HEK293T (cell line): ENCODE measurements around the gene ZNF343.

ENCODE experiments used
- CTCF ChIA-PET: fragments of 350-600 bp; formaldehyde crosslinking; extraction: SDS; loops from one replicate; lab custom pipeline; 2021; ENCODE audit warnings: antibody characterized with exemption, inconsistent platforms; lab: Yijun Ruan, JAX
- POLR2A ChIA-PET: fragments of 350-600 bp; formaldehyde crosslinking; extraction: SDS; loops from one replicate; lab custom pipeline; 2020; ENCODE audit warnings: antibody characterized with exemption, inconsistent platforms; lab: Yijun Ruan, JAX
- DNase-seq: peaks from one replicate; pipeline ENCODE4 v3.0.0; 2012; ENCODE audit warnings: mixed read lengths; ENCODE audit errors: extremely low spot score
- ARNT ChIP-seq: fragments of 450-650 bp; IDR thresholded peaks from 2 replicates; pipeline ENCODE4 v1.6.1; 2017; ENCODE audit warnings: mild to moderate bottlenecking
- BHLHE40 ChIP-seq: fragments of 450-650 bp; IDR thresholded peaks from 2 replicates; pipeline ENCODE4 v1.6.1; 2016; ENCODE audit warnings: mild to moderate bottlenecking, moderate library complexity, borderline replicate concordance
- CTBP1 ChIP-seq: fragments of 450-650 bp; IDR thresholded peaks from 2 replicates; pipeline ENCODE4 v1.6.1; 2016; ENCODE audit warnings: borderline replicate concordance
- ELF4 ChIP-seq: fragments of 450-650 bp; IDR thresholded peaks from 2 replicates; pipeline ENCODE4 v1.6.1; 2017; ENCODE audit warnings: antibody characterized with exemption
- FOXA1 ChIP-seq: fragments of 450-650 bp; IDR thresholded peaks from 2 replicates; pipeline ENCODE4 v1.6.1; 2016; ENCODE audit warnings: mild to moderate bottlenecking
- FOXK2 ChIP-seq: fragments of 450-650 bp; IDR thresholded peaks from 2 replicates; pipeline ENCODE4 v1.6.1; 2016; ENCODE audit warnings: mild to moderate bottlenecking
- FOXM1 ChIP-seq: fragments of 450-650 bp; IDR thresholded peaks from 2 replicates; pipeline ENCODE4 v1.6.1; 2017; ENCODE audit warnings: mild to moderate bottlenecking, borderline replicate concordance
- HDGF ChIP-seq: fragments of 450-650 bp; IDR thresholded peaks from 2 replicates; pipeline ENCODE4 v1.6.1; 2017; ENCODE audit warnings: antibody characterized with exemption, borderline replicate concordance
- L3MBTL2 ChIP-seq: fragments of 450-650 bp; conservative IDR thresholded peaks from 2 replicates; pipeline ENCODE4 v1.6.1; 2016; ENCODE audit warnings: mild to moderate bottlenecking
- LEF1 ChIP-seq: fragments of 450-650 bp; IDR thresholded peaks from 2 replicates; pipeline ENCODE4 v1.6.1; 2017; ENCODE audit warnings: mild to moderate bottlenecking, borderline replicate concordance
- NFRKB ChIP-seq: fragments of 450-650 bp; IDR thresholded peaks from 2 replicates; pipeline ENCODE4 v1.6.1; 2016; ENCODE audit warnings: mild to moderate bottlenecking, moderate library complexity
- SP1 ChIP-seq: fragments of 450-650 bp; IDR thresholded peaks from 2 replicates; pipeline ENCODE4 v1.6.1; 2017
- SUZ12 ChIP-seq: fragments of 450-650 bp; IDR thresholded peaks from 2 replicates; pipeline ENCODE4 v1.6.1; 2016; ENCODE audit warnings: mild to moderate bottlenecking
- TARDBP ChIP-seq: fragments of 450-650 bp; IDR thresholded peaks from 2 replicates; pipeline ENCODE4 v1.6.1; 2016
- ZNF384 ChIP-seq: fragments of 450-650 bp; IDR thresholded peaks from 2 replicates; pipeline ENCODE4 v1.6.1; 2016
- TF ChIP-seq, protein P1 (sequence below): fragments of 450-650 bp; IDR thresholded peaks from 2 replicates; pipeline ENCODE4 v1.6.1; 2016

Gene ZNF343

DNA sequence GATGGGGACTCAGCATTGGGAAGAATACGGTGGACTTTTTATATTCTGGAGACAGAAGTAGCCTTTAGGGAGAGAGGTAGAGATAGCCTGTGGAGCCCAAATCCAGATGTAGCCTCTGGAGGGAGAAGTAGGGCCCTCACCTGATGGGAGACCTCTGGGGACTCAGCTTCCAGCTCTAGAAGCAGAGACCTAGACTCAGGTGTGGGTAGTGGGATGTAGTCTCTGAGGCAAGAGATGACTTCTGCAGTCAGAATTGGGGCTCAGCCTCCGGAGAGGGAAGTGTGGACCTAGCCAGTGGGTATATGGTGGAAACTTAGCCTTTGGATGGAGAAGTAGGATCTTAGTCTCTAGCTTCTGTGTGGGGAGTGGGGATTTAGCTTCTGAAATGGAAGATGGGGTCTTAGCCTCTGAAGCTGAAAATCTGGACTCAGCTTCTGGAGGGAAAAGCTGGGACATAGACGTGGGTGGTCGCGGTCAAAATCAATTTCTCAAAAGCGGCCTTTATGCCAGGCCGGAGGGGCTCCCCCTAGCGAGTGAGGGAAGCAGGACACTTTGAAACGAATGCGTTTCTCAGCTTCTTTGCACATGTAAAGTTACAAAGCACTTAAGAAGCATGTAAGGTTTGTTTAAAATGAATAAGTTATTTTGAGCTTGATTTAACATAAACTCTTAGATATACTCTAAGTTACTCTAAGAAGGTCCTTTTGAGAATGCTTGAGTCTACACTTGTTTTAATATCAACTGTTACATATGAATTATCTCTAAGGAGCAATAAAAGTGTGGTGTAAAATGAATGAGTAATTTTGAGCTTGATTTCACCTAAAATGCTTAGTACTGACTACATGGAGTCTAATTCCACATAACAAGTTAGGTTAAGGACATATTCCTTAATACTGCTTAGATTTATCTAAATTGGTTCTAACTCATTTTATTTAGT, 12.9 kb upstream of the ZNF343 start:
- DNase-seq, result peak; percentile 59
- ChIA-PET POLR2A (interaction anchor here (0.7 to 5.5 kb wide), 8 partner anchors 9 to 142 kb away, joined by 3 to 33 read pairs (median 6); partner anchors contain the start of genes IDH3B, NOP56, SNRPB and ZNF343), CTCF (interaction anchor here (0.6 to 2.0 kb wide), 20 partner anchors 8 to 425 kb away, joined by 3 to 12 read pairs (median 4); partner anchors contain the start of genes SNRPB and ZNF343)
- TF ChIP-seq SUZ12, result no peak

DNA sequence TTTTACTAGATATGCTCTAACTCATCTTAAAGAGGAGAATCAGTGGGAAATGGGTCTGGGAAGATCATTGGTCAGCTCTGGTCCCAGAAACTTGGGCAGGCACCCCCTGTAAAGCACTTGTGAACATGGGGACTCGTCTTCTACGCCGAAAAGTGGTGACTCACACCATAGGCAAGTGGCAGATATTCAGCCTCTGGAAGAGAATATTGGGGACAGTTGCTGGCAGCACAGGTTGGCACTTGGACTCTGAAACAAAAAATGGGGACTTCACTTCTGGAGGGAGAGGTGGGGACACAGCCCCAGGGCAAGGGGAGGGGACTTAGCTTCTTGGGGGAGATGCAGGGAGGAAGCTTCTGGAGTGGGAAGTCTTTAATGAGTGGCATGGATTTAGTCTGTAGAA, 11.9 kb upstream of the ZNF343 start:
- TF ChIP-seq BHLHE40 (no peak), NFRKB (no peak), FOXA1 (no peak), L3MBTL2 (no peak), TARDBP (no peak), SUZ12 (no peak), ARNT (no peak), HDGF (no peak), CTBP1 (no peak), SP1 (no peak), LEF1 (no peak), ELF4 (no peak), FOXM1 (no peak)
- TF ChIP-seq, protein P1, sequence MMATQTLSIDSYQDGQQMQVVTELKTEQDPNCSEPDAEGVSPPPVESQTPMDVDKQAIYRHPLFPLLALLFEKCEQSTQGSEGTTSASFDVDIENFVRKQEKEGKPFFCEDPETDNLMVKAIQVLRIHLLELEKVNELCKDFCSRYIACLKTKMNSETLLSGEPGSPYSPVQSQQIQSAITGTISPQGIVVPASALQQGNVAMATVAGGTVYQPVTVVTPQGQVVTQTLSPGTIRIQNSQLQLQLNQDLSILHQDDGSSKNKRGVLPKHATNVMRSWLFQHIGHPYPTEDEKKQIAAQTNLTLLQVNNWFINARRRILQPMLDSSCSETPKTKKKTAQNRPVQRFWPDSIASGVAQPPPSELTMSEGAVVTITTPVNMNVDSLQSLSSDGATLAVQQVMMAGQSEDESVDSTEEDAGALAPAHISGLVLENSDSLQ, result no peak
- DNase-seq, result no peak
- POLR2A ChIA-PET, result interaction anchor here (2.1 to 5.5 kb wide), 3 partner anchors 11 to 131 kb away, joined by 9 to 33 read pairs (median 16); partner anchors contain the start of genes NOP56, SNRPB and ZNF343
- CTCF ChIA-PET, result interaction anchor here (0.6 to 1.4 kb wide), 3 partner anchors 8 to 154 kb away, joined by 3 read pairs; no protein-coding TSS in a partner anchor

DNA sequence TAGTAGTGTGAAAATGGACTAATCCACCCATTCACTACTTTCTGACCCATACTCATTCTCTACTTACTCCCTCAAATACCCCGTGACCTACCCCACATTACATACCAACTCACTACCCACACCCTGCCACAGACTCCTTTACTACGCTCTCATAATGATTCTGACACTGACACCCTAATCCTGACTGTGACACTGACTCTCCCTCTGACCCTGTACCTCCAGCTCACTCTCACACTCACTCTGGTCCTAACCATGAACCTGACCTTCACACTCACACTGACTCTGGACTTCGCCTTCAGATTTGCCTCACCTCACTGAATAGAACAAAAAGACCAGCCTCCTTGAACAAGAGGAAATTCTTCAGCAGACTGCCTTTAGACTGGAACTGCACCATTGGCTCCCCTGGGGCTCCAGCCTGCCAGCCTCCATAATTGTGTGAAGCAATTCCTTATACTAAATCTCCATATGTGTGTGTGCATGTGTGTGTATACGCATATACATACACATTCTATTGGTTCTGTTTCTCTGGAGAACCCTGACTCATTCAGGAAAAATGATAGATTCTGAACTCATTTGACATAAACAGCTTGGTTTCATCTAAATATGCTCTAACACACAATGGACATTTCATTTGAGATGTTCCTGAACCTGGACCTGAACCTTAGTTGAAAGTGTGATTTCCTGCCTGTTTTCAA, 10.5 kb upstream of the ZNF343 start:
- DNase-seq, result no peak
- CTCF ChIA-PET, result interaction anchor here (1.4 kb wide), 1 partner anchor 10 kb away, joined by 3 read pairs; no protein-coding TSS in a partner anchor

DNA sequence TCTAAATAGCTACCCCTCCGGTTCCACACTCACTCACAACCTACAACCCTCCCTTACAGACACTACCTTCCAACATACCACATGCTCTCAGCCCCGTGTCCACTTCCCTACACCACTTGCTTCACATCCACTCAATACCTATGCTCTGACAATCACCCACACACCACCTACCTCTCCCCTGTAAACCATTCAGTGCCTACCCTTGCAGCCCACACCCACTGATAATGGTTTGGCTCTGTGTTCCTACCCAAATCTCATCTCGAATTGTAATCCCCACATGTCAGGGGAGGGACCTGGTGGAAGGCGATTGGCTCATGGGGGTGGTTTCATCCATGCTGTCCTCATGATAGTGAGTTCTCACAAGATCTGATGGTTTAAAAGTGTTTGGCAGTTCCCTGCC, 9.8 kb upstream of the ZNF343 start:
- DNase-seq, result no peak
- TF ChIP-seq SP1, result no peak
- TF ChIP-seq FOXA1, result no peak
- POLR2A ChIA-PET, result interaction anchor here (5.5 kb wide), 1 partner anchor 133 kb away, joined by 33 read pairs; the partner anchor contains the start of gene NOP56
- CTCF ChIA-PET, result no interaction called here

More for the DNA sequence above, 10.5 kb upstream of the ZNF343 start:
- POLR2A ChIA-PET, result interaction anchor here (5.5 kb wide), 1 partner anchor 133 kb away, joined by 33 read pairs; the partner anchor contains the start of gene NOP56
- TF ChIP-seq, protein P1, result no peak
- TF ChIP-seq SP1, result no peak
- TF ChIP-seq ELF4, result no peak
- no peak for TF ChIP-seq FOXM1
- no peak for TF ChIP-seq LEF1
- no peak for TF ChIP-seq TARDBP
- no peak for TF ChIP-seq L3MBTL2
- TF ChIP-seq NFRKB, result no peak
- TF ChIP-seq FOXK2, result no peak
- TF ChIP-seq SUZ12, result no peak
- no peak for TF ChIP-seq FOXA1
- TF ChIP-seq HDGF, result no peak
- TF ChIP-seq CTBP1, result no peak

DNA sequence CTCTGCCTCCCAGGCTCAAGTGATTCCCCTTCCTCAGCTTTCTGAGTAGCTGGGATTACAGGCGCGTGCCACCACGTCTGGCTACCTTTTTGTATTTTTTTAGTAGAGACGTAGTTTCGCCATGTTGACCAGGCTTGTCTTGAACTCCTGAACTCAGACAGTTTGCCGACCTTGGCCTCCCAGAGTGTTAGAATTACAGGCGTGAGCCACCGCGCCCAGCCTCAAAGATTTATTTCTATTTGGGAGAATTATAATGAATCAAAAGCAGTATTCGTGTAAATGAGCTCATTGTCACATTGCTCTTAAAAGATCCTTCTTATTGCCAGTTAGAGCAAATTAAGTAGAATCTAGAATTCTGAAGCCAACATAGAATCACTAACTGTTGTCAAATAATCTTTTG, 9.4 kb upstream of the ZNF343 start:
- CTCF ChIA-PET, result no interaction called here
- TF ChIP-seq TARDBP, result no peak
- TF ChIP-seq SP1, result no peak
- TF ChIP-seq SUZ12, result no peak
- TF ChIP-seq ARNT, result no peak
- no peak for TF ChIP-seq ELF4
- no peak for TF ChIP-seq ZNF384
- no peak for TF ChIP-seq NFRKB
- TF ChIP-seq BHLHE40, result no peak
- TF ChIP-seq LEF1, result no peak
- no peak for TF ChIP-seq CTBP1
- no peak for DNase-seq
- POLR2A ChIA-PET, result interaction anchor here (5.5 kb wide), 1 partner anchor 134 kb away, joined by 33 read pairs; the partner anchor contains the start of gene NOP56

DNA sequence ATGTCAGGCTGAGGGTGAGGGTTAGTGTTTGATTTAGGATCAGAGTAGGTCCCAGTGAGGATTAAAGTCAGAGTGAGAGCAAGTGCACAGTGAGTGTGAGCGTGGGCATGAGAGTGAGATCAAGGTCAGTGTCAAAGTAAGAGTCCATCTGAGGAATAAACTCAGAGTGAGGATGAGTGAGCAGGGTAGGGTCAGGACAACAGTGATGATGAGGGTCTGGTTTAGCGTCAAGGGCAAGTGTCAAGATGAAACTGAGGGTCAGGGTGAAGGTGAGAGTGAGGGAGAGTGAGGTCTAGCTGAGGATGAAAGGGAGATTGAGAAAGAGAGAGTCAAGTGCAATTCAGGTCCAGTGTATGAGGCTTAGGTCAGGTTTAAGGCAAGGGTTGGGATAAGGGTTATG, 7.7 kb upstream of the ZNF343 start:
- CTCF ChIA-PET, result no interaction called here
- DNase-seq, result no peak
- POLR2A ChIA-PET, result no interaction called here
- TF ChIP-seq, protein P1, result no peak
- TF ChIP-seq NFRKB (no peak), HDGF (no peak), LEF1 (no peak), ARNT (no peak), ZNF384 (no peak), CTBP1 (no peak), TARDBP (no peak), FOXA1 (no peak), FOXK2 (no peak), SUZ12 (no peak), BHLHE40 (no peak), FOXM1 (no peak), L3MBTL2 (no peak)
